Psoas muscle (tissue), 8 donors: ENCODE measurements around the gene TNS3. TPM values are rescaled to one million over a fixed set of nuclear protein-coding genes. Genes with fewer than 3 reads are reported as not detected.
A peak's percentile ranks its signal among the peaks of the same experiment; 100 is the strongest.

Experiments
- ATAC-seq, 4 donors: fragments of 200-7000 bp; cut with Tn5 transposase; one replicate each; pipeline ENCODE4 v1.9.1; 2020; ENCODE audit warnings: moderate library complexity in 3 of 4, mild to moderate bottlenecking in 2 of 4
- DNase-seq, 2 donors: peaks; one replicate each; pipeline ENCODE4 v3.0.0-alpha.2; 2020
- H3K27ac ChIP-seq: fragments of 200-600 bp; one replicate; pipeline ENCODE4 v1.8.0; 2022
- H3K27me3 ChIP-seq, 3 donors: fragments of 200-600 bp in 1 of 3; one replicate each; pipeline versions ENCODE4 v1.6.1 to v1.8.0; 2013 to 2022; ENCODE audit warnings: low read length in 2 of 3, mild to moderate bottlenecking in 2 of 3, moderate library complexity in 1 of 3; ENCODE audit not compliant: insufficient read depth in 3 of 3
- H3K36me3 ChIP-seq, 2 donors: fragments of 200-600 bp in 1 of 2; one replicate each; pipeline versions ENCODE4 v1.6.1 to v1.8.0; 2013 to 2022; ENCODE audit warnings: low read depth in 1 of 2, mild to moderate bottlenecking in 1 of 2, moderate library complexity in 1 of 2; ENCODE audit not compliant: insufficient read depth in 1 of 2
- H3K4me1 ChIP-seq: fragments of 200-600 bp; one replicate; pipeline ENCODE4 v1.8.0; 2022
- H3K4me3 ChIP-seq: fragments of 200-600 bp; one replicate; pipeline ENCODE4 v1.8.0; 2022; ENCODE audit warnings: mild to moderate bottlenecking
- H3K9me3 ChIP-seq: fragments of 200-600 bp; one replicate; pipeline ENCODE4 v1.8.0; 2022
- CTCF ChIP-seq: fragments of 200-600 bp; IDR thresholded peaks from one replicate; pipeline ENCODE4 v1.8.0; 2022; ENCODE audit warnings: antibody characterized with exemption
- WGBS, 3 donors: extraction: QIAGEN DNeasy Blood & Tissue Kit; methylation state at CpG; one replicate each; pipeline versions ENCODE4 v1.1.6 to v1.1.7; 2013; 5-methylcytosine and 5-hydroxymethylcytosine counted together
- intact Hi-C, 2 donors: fragments of 100-400 bp; cut with DNase I; formaldehyde crosslinking; loops; one replicate each; pipeline versions ENCODE4 v1.11.0 to v1.14.2; 2022
- polyA plus RNA-seq, 3 donors: library from polyadenylated mRNA; stranded (reverse); fragments of 200-250 nt; gene quantifications; one replicate each; pipeline ENCODE4 v1.2.3, GENCODE V29; 2013
- total RNA-seq, 4 donors: library from RNA; stranded (reverse); fragmentation: NEBNext Ultra II Directional in 2 of 4; extraction: Animal tissue kit (Norgen Biotek cat#: 25700) in 2 of 4; gene quantifications; one replicate each; pipeline versions ENCODE4 v1.2.1 to v1.2.4, GENCODE V29; 2021 to 2023
- donor health status: healthy with polysubstance abuse.
- donor health status: DM: no; HTN: no; CAD: no; lungs with moderate emphysema.
- donor health status: Bipolar disorder and iron deficiency.
- donor health status: healthy.
- donor health status: DM: yes; HTN: yes; CAD: no.
- donor health status: DM: no; HTN: no; CAD: no.
- donor health status: DM: no; HTN: no; CAD: no.
- donor health status: DM: yes; HTN: yes; CAD: no.

TNS3 gene
- total and polyA plus RNA-seq, 7 donors = 11.5 to 75.3 (median 35.0) TPM

- DNase-seq (peak in 1 of 2 donors; percentile 26), ATAC-seq (no peak)
- 90 to 91% (median 90%) methylated on average over 11 of the region's 11 CpGs for WGBS, 3 donors
- no peak for TF ChIP-seq CTCF
- Histone ChIP-seq H3K27ac (no peak overlapping the region), H3K4me3 (no peak overlapping the region), H3K27me3 (no peaks in the 10 kb centered on the region), H3K36me3 (no peaks in the 10 kb centered on the region), H3K9me3 (no peaks in the 10 kb centered on the region), H3K4me1 (peaks cover 22% of the 10 kb centered on the region)
- intact Hi-C loops = no loop called here
Measured at GRCh38 chr7:47508389-47509380, 73.2 kb downstream of the TNS3 start.

- peaks cover 22% of the 10 kb centered on the region for H3K4me1 ChIP-seq
- peak overlapping the region; percentile 27 for H3K4me3 ChIP-seq
- H3K9me3 ChIP-seq = no peaks in the 10 kb centered on the region
- peak; percentile 39 to 82 for DNase-seq
- intact Hi-C loops = no loop called here
- H3K27ac ChIP-seq = peak overlapping the region; percentile 51
- 25 to 46% (median 28%) methylated on average over 9 of the region's 9 CpGs for WGBS, 3 donors
- peak; percentile 71 to 95 (median 89) for ATAC-seq
- no peaks in the 10 kb centered on the region for H3K36me3 ChIP-seq
- no peak for TF ChIP-seq CTCF
- H3K27me3 ChIP-seq = no peaks in the 10 kb centered on the region
Measured at GRCh38 chr7:47507522-47507921, 74.4 kb downstream of the TNS3 start.

- no peaks in the 10 kb centered on the region for H3K9me3 ChIP-seq
- peaks cover 25% of the 10 kb centered on the region for H3K4me1 ChIP-seq
- peak in 1 of 2 donors; percentile 17 for DNase-seq
- WGBS, 3 donors = 54 to 59% (median 58%) methylated on average over 14 of the region's 14 CpGs
- no peaks in the 10 kb centered on the region for H3K27me3 ChIP-seq
- H3K4me3 ChIP-seq = no peak overlapping the region
- no peak for TF ChIP-seq CTCF
- ATAC-seq = peak in 3 of 4 donors; percentile 44 to 67 (median 47)
- no peaks in the 10 kb centered on the region for H3K36me3 ChIP-seq
- H3K27ac ChIP-seq = peak overlapping the region; percentile 51
- intact Hi-C loops = no loop called here
Measured at GRCh38 chr7:47506382-47507339, 75.2 kb downstream of the TNS3 start.

GRCh38 chr7:47505312-47506007 is 76.5 kb downstream of the TNS3 start:
- Histone ChIP-seq H3K36me3 (no peaks in the 10 kb centered on the region), H3K27me3 (peaks cover 0 to 2% (median 0%) of the 10 kb centered on the region in 3 donors), H3K4me3 (no peak overlapping the region), H3K4me1 (peaks cover 25% of the 10 kb centered on the region), H3K9me3 (no peaks in the 10 kb centered on the region), H3K27ac (no peak overlapping the region)
- intact Hi-C loops = no loop called here
- DNase-seq = no peak
- no peak for TF ChIP-seq CTCF
- ATAC-seq = no peak
- 89 to 93% (median 92%) methylated on average over 12 of the region's 12 CpGs for WGBS, 3 donors
